GM23338 (cell line): ENCODE results near the gene SEPHS1. TPM values are rescaled to one million over a fixed set of nuclear protein-coding genes. Genes with fewer than 3 reads are reported as not detected.

Experiments
- ATAC-seq: fragments of 200-7000 bp; cut with Tn5 transposase; 3 replicates; pipeline ENCODE4 v1.9.1; 2020
- DNase-seq: peaks from one replicate; pipeline ENCODE4 v3.0.0-alpha.2; 2015; ENCODE audit warnings: low spot score
- H2AFZ ChIP-seq: fragments of 200-600 bp; sonication (generic); 2 replicates; pipeline ENCODE4 v1.8.0; 2016; ENCODE audit warnings: antibody characterized with exemption, mild to moderate bottlenecking, moderate library complexity
- H3F3A ChIP-seq: fragments of 200-600 bp; sonication (generic); replicated peaks from 2 replicates; pipeline ENCODE4 v1.8.0; 2017; ENCODE audit warnings: antibody characterized with exemption, mixed run types, low read depth
- H3K27ac ChIP-seq: fragments of 200-600 bp; sonication (generic); 2 replicates; pipeline ENCODE4 v1.6.1; 2016; ENCODE audit warnings: low read depth
- H3K27me3 ChIP-seq: fragments of 200-600 bp; sonication (generic); 2 replicates; pipeline ENCODE4 v1.8.0; 2016; ENCODE audit warnings: mild to moderate bottlenecking, mixed run types, moderate library complexity; ENCODE audit not compliant: insufficient read depth
- H3K36me3 ChIP-seq: fragments of 200-600 bp; sonication (generic); 2 replicates; pipeline ENCODE4 v1.8.0; 2016; ENCODE audit warnings: mild to moderate bottlenecking; ENCODE audit not compliant: insufficient read depth
- H3K4me1 ChIP-seq: fragments of 200-600 bp; sonication (generic); 2 replicates; pipeline ENCODE4 v1.8.0; 2016; ENCODE audit warnings: mild to moderate bottlenecking, moderate library complexity; ENCODE audit not compliant: insufficient read depth
- H3K4me2 ChIP-seq: fragments of 200-600 bp; sonication (generic); 2 replicates; pipeline ENCODE4 v1.7.1; 2017; ENCODE audit warnings: mixed run types
- H3K4me3 ChIP-seq: fragments of 200-600 bp; sonication (generic); 2 replicates; pipeline ENCODE4 v1.6.1; 2016; ENCODE audit warnings: mixed run types
- H3K79me2 ChIP-seq: fragments of 200-600 bp; sonication (generic); replicated peaks from 2 replicates; pipeline ENCODE4 v1.8.0; 2017; ENCODE audit warnings: mild to moderate bottlenecking; ENCODE audit not compliant: insufficient read depth
- H3K9me2 ChIP-seq: fragments of 200-600 bp; sonication (generic); 2 replicates; pipeline ENCODE4 v1.8.0; 2017; ENCODE audit not compliant: insufficient read depth
- H4K20me1 ChIP-seq: fragments of 200-600 bp; sonication (generic); replicated peaks from 2 replicates; pipeline ENCODE4 v1.8.0; 2017; ENCODE audit warnings: mild to moderate bottlenecking; ENCODE audit not compliant: insufficient read depth
- H3K27ac Mint-ChIP-seq: 2 replicates; pipeline ENCODE4 v1.8.0; 2020; ENCODE audit warnings: inconsistent platforms, mild to moderate bottlenecking, moderate library complexity, mixed read lengths
- H3K27me3 Mint-ChIP-seq: 3 replicates; pipeline ENCODE4 v1.8.0; 2022; ENCODE audit warnings: low read depth, mild to moderate bottlenecking, moderate library complexity, mixed read lengths, inconsistent platforms; ENCODE audit not compliant: insufficient read depth, poor library complexity
- H3K36me3 Mint-ChIP-seq: 3 replicates; pipeline ENCODE4 v1.8.0; 2021; ENCODE audit warnings: low read depth, mild to moderate bottlenecking, inconsistent platforms, moderate library complexity, mixed read lengths
- H3K4me1 Mint-ChIP-seq: 3 replicates; pipeline ENCODE4 v1.8.0; 2020; ENCODE audit warnings: mild to moderate bottlenecking, inconsistent platforms, mixed read lengths
- H3K4me3 Mint-ChIP-seq: 3 replicates; pipeline ENCODE4 v1.8.0; 2021; ENCODE audit warnings: moderate library complexity, mild to moderate bottlenecking, inconsistent platforms, mixed read lengths
- H3K9me3 Mint-ChIP-seq: 3 replicates; pipeline ENCODE4 v1.8.0; 2020; ENCODE audit warnings: moderate library complexity, mild to moderate bottlenecking, inconsistent platforms, mixed read lengths
- CTCF ChIP-seq, 2 experiments: fragments of 200-600 bp in 1 of 2; sonication (generic) in 1 of 2; conservative IDR thresholded peaks; 2 replicates each; pipeline versions ENCODE4 v1.5.1 to v1.6.1; 2016 to 2017; ENCODE audit warnings: antibody characterized with exemption in 2 of 2, low read depth in 2 of 2, mild to moderate bottlenecking in 2 of 2, moderate library complexity in 1 of 2
- ETS1 ChIP-seq: IDR thresholded peaks from 2 replicates; pipeline ENCODE4 v1.6.1; 2016; ENCODE audit warnings: antibody characterized with exemption
- EZH2 ChIP-seq: fragments of 200-600 bp; sonication (generic); IDR thresholded peaks from one replicate; pipeline ENCODE4 v1.8.0; 2017; ENCODE audit warnings: antibody characterized with exemption, mild to moderate bottlenecking, low read depth; ENCODE audit not compliant: unreplicated experiment
- JUNB ChIP-seq: IDR thresholded peaks from one replicate; pipeline ENCODE4 v1.6.1; 2016; ENCODE audit warnings: antibody characterized with exemption; ENCODE audit not compliant: unreplicated experiment
- NANOG ChIP-seq: IDR thresholded peaks from 2 replicates; pipeline ENCODE4 v1.6.1; 2016; ENCODE audit warnings: antibody characterized with exemption, borderline replicate concordance
- POLR2AphosphoS5 ChIP-seq: IDR thresholded peaks from 2 replicates; pipeline ENCODE4 v1.6.1; 2016; ENCODE audit warnings: antibody characterized with exemption, low read depth
- ZNF114 ChIP-seq: fragments of 250-450 bp; sonication (Bioruptor Pico); IDR thresholded peaks from 2 replicates; pipeline ENCODE4 v1.5.0; 2020; ENCODE audit warnings: mild to moderate bottlenecking, moderate library complexity
- ZNF331 ChIP-seq: fragments of 250-450 bp; sonication (Bioruptor Pico); IDR thresholded peaks from 2 replicates; pipeline ENCODE4 v1.5.0; 2020; ENCODE audit warnings: low read depth, mild to moderate bottlenecking, moderate library complexity
- ZNF462 ChIP-seq: fragments of 250-450 bp; sonication (Bioruptor Pico); IDR thresholded peaks from 2 replicates; pipeline ENCODE4 v1.5.0; 2020; ENCODE audit warnings: mild to moderate bottlenecking, moderate library complexity
- polyA plus RNA-seq: library from polyadenylated mRNA; unstranded; fragments of >200 nt; fragmentation: Nextera tagmentation; extraction: Ambion mirVana; gene quantifications from 2 replicates; pipeline ENCODE4 v1.2.1, GENCODE V29; 2016
- total RNA-seq: library from RNA; depleted of rRNA; stranded (reverse); fragments of >200 nt; shearing (Covaris generic); gene quantifications from 2 replicates; pipeline ENCODE4 v1.2.3, GENCODE V29; 2014

The SEPHS1 gene
- total and polyA plus RNA-seq, 2 experiments from 2014 or later: 260 to 609 TPM

GRCh38 chr10:13347043-13347499 is 1.0 kb downstream of the SEPHS1 start:
- Mint-ChIP-seq H3K27ac (peak overlapping the region; percentile 97), H3K4me3 (peak overlapping the region; percentile 89), H3K4me1 (peaks cover 49% of the 10 kb centered on the region), H3K27me3 (peaks cover 42% of the 10 kb centered on the region), H3K36me3 (peaks cover 54% of the 10 kb centered on the region), H3K9me3 (no peaks in the 10 kb centered on the region; the same call in 1 of the 3 replicates)
- Histone ChIP-seq H3K9me2 (no peaks in the 10 kb centered on the region), H3K4me3 (peak overlapping the region; percentile 58), H3K4me1 (peaks cover 53% of the 10 kb centered on the region), H3K4me2 (peak overlapping the region; percentile 76), H3F3A (peaks cover 38% of the 10 kb centered on the region), H4K20me1 (peaks cover 38% of the 10 kb centered on the region), H3K79me2 (peaks cover 51% of the 10 kb centered on the region), H2AFZ (no peak overlapping the region), H3K27ac (peak overlapping the region; percentile 89), H3K36me3 (peaks cover 31% of the 10 kb centered on the region), H3K27me3 (no peaks in the 10 kb centered on the region)
- ATAC-seq: no peak
- TF ChIP-seq EZH2 (no peak), POLR2AphosphoS5 (peak; percentile 63), ZNF462 (no peak), NANOG (peak; percentile 59; the same call in 1 of the 2 replicates)
- peak; percentile 55 for DNase-seq

- Histone ChIP-seq H2AFZ (no peak overlapping the region), H3F3A (peaks cover 32% of the 10 kb centered on the region), H3K4me3 (peak overlapping the region; percentile 58), H3K4me1 (peaks cover 53% of the 10 kb centered on the region), H3K36me3 (peaks cover 31% of the 10 kb centered on the region), H3K4me2 (peak overlapping the region; percentile 76), H4K20me1 (peaks cover 38% of the 10 kb centered on the region), H3K79me2 (peaks cover 57% of the 10 kb centered on the region), H3K9me2 (no peaks in the 10 kb centered on the region), H3K27me3 (no peaks in the 10 kb centered on the region), H3K27ac (peak overlapping the region; percentile 89)
- ATAC-seq: no peak
- H3K4me3 Mint-ChIP-seq: peak overlapping the region; percentile 89
- no peak for DNase-seq
- H3K27ac Mint-ChIP-seq: peak overlapping the region; percentile 97
- H3K4me1 Mint-ChIP-seq: peaks cover 46% of the 10 kb centered on the region
- peaks cover 39% of the 10 kb centered on the region for H3K27me3 Mint-ChIP-seq
- peaks cover 60% of the 10 kb centered on the region for H3K36me3 Mint-ChIP-seq
- no peaks in the 10 kb centered on the region; the same call in 1 of the 3 replicates for H3K9me3 Mint-ChIP-seq
- TF ChIP-seq ZNF114 (CRISPR knock-in tag) (no peak), JUNB (no peak), ZNF331 (CRISPR knock-in tag) (no peak), EZH2 (no peak), CTCF (conservative IDR thresholded peaks at IDR 0.05; ENCODE audit: low read depth in 2 of 2) (no peak), ETS1 (no peak)
Observed at GRCh38 chr10:13346283-13347042, 1.6 kb downstream of the SEPHS1 start.
